Measurements from ENCODE around the gene PUSL1.

The PUSL1 gene, protein sequence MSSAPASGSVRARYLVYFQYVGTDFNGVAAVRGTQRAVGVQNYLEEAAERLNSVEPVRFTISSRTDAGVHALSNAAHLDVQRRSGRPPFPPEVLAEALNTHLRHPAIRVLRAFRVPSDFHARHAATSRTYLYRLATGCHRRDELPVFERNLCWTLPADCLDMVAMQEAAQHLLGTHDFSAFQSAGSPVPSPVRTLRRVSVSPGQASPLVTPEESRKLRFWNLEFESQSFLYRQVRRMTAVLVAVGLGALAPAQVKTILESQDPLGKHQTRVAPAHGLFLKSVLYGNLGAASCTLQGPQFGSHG

DNA sequence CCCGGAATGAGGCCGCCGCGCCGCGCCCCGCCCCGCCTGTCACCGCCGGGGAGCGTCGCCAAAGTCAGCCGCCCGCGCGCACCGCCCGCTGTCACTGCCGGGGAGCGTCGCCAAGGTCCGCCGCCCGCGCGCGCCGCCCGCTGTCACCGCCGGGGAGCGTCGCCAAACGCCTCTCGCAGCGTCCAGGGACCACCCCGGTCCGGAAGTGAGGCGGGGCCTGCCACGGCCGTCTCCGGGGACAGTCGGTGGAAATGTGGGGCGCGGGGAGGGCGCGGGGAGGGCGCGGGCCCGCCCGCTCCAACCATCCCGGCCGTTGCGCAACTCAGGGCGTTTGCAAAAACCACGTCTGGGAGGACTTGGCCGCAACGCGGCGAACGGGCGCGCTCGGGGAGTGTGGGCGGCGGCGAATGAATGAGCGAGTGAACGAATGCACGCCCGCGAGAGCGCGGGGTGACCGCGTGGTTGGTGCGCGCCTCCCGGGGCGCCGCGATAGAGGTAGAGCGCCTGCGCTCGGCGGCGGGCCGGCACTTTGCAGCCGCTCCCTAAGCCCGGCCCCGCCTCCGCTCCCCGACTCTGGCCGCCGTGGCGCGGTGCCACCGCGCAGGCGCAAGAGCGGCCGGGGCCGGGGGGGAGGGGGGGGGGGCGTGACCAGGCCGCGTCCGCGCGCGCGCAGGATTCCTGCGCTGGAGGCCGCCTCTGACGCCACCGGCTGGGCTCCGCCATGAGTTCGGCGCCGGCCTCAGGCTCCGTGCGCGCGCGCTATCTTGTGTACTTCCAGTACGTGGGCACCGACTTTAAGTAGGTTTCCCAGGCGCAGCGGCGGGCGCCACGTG lies at the start of gene PUSL1, which contains the start of gene ACAP3:
PUSL1 (plus strand) TSS at position 675 of the 833 bp plus-strand sequence; CDS start at position 722, 47 bp downstream.
ACAP3 (minus strand) TSS at position 8 of the 833 bp plus-strand sequence. CDS start 115 bp downstream, outside the sequence.
- peak; percentile 65 to 81 for DNase-seq (ENCODE audit: extremely low read depth in 1 of 2, low read depth in 1 of 2)

DNA sequence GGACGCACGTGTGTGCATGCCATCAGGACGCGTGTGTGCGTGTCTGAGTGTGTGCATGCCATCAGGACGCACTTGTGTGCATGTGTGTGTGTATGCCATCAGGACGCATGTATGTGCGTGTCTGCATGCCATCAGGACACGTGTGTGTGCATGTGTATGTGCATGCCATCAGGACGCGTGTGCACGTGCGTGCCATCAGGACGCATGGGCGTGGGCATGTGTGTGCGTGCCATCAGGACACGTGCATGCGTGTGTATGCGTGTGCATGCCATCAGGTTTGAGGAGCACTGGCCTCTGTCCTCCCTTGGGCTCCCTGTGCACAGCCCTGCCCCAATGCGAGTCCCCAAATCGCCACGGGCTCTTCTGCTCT lies 49.3 kb upstream of the PUSL1 start:
- DNase-seq (ENCODE audit: extremely low read depth in 1 of 2, low read depth in 1 of 2): no peak

DNA sequence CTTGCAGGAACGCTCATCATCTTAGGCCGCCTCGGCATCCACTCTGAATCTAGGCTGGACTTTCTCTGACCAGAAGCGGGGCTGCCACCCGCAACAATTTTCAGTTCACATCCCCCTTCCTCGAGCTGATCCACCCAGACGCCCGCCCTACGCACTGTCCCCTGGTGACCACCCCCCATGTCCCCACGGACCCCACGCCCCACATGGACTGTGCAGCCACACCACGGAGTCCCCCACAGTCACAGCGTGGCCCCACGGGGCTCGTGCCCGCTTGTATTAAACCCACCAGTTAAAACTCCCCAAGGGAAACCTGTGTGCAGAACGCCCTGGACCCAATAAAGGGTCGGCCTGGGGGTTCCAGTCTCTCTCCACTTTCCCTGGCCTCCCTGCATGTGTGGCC lies 48.9 kb upstream of the PUSL1 start:
- no peak for DNase-seq (ENCODE audit: extremely low read depth in 1 of 2, low read depth in 1 of 2)

DNA sequence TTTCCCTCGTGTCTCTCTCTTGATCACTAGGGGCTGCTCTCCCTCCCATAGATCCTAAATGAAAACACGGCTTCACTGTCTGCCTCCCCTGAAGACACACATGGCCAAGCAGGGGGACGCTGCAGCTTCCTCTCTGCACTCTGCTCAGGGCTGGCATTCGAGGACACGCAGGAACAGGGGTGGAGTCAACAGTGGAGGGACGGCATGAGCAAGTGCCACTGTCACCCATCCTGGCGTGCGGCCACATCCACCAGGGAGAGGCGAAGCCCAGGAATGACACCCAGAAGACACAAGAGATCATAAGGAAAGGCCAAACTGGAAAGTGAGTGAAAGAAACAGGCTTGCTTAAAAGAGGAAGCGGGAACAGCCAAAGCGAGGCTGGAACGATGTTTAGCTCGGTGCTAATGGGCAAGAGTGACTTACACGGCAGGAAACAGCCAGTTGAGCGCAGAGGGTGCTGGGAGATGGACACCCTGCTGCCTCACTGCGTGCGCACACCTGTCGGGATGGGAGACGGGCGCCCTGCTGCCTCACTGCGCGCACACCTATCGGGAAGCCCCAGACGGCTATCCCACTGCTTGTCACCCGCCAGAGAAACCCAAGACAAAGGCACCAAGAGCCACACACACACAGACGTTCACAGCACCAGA lies 48.3 kb upstream of the PUSL1 start:
- DNase-seq (ENCODE audit: extremely low read depth in 1 of 2, low read depth in 1 of 2): no peak

DNA sequence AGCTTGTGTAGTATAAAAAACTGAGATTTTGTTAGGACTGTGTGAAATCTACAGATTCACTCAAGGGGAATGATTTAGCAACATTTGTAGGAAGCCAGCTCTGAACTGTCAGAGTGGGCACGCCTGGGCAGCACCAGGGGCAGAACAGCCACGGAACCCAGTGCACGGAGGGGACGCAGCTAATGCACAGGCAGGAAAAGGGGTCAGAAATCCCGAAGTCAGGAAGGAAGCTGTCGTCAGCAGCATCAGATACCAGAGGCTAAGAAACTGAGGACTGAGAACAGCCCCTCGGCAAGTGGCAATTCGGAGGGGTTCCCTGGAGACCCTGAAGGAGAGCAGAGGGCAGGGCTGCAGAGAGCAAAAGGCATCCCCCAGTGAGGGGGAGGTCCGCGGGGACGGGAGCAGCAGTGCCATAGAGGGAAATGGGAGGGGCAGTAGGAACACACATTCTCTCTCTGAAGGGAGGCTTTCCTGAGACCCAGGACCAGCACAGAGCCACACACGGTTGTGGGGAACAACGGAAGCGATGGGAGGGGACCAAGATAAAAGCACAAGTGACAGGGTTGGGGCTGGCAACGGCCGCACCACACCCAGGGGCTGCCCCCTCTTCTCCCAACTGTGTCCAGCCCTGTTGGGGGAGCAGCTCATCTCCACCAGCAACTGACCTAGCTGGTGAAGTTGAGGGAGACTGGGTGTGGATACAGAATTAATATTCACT lies 47.4 kb upstream of the PUSL1 start:
- DNase-seq (ENCODE audit: extremely low read depth in 1 of 2, low read depth in 1 of 2): no peak

DNA sequence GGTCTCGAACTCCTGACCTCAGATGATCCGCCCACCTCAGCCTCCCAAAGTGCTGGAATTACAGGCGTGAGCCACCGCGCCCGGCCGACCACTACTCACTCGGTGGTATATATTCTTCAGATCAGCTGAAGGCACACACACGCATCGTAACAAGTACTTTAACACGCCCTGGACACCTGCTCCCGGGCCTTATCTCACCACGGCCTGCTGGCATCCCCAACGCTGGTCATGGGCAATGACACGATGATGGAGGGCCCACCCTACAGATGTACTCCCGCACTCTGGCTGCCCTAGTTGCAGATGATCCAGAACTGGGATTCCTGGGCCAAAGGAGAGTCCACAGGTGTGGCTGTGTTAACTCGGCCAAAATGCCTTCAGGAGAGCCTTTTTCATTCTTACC lies 46.3 kb upstream of the PUSL1 start:
- DNase-seq (ENCODE audit: extremely low read depth in 1 of 2, low read depth in 1 of 2): no peak

DNA sequence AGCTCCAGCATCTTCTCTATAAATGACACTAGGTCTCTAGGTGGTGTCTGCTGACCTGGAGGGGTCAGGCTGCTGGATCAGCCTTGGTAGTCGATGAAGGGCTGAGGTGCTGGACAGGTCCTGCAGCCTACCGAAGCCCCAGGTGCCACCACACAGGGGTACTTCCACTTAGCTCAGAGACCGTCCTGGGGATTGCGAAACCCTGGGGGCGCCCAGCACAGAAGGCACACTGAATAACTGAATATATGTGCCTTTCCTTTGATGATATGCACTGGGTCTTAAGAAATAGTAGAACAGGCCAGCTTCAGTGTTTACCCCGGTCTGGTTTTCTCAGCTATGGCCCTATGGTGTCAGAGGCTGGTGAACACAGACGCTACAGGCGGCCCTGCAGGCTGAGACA lies 45.6 kb upstream of the PUSL1 start:
- DNase-seq (ENCODE audit: extremely low read depth in 1 of 2, low read depth in 1 of 2): no peak

DNA sequence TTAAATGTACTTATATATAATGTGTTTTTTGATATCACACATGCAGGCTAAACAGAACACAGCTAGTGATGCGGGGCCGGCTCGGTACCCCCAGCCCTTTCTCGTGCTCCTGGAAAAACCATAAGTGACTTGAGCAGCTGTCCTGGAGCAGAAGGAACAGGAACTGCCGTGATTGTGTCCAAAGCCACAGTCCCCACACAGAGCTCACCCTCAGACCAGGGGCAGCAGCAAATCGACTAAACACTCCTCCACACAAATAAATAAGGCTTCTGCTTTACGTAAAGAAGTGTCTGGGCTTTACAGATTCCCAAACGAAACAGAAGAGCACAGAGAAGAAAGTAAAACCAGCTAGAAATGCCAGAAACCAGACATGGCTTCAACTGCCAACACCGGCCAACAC lies 44.4 kb upstream of the PUSL1 start:
- DNase-seq (ENCODE audit: extremely low read depth in 1 of 2, low read depth in 1 of 2): no peak

DNA sequence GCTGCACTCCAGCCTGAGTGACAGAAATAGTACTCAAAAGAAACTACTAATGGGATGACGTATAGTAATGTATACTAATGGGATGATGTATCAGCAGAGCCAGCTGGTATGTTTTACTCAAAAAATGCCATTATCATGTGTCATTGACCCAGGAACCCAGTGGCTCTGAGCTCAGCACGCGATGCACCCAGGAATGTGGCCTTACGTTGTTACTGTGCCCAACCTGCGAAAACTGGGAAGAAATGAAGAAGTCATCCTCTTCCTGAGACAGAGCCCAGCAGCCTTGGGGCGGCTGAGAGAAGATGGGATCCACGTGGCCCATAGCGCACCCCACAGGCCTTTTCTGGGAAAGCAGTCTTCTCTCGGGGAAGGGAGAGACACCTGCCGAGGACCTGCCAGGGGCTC lies 43.5 kb upstream of the PUSL1 start:
- no peak for DNase-seq (ENCODE audit: extremely low read depth in 1 of 2, low read depth in 1 of 2)

DNA sequence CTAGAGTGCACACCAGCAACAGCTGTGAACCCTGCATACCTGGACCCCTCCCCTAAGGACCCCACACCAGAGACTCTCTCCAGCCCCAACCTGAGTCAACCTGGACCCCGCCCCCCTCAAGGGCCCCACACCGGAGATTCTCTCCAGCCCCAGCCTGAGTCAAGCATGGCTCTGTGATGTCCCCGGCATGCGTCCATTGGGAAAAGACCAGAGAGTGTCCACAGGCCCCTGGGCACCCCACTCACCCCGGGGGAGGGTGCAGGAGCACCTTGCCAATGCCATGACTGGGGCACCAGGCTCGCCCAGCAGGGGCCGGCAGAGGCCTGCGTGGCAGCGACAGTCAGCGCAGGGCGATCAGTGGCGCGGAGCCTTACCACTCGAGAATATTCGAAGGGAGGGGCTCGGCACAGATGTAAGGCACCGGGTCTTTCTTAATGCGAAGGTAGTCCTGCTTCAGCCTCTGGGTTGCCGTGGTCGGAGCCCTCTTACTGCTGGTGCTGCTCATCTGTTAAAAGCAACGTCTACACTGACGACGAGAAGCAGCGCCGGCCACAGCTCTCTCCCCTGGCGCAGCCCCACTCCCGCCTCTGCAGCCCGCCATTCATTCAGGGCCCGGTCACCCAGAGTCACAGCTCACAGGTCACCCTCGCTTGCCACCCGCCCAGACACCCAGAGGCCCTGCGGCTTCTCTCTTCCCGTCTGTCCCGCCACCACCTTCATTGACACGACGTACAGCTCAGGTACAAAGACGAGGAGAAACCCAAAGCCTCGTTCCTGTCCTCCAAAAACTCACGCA lies 40.7 kb upstream of the PUSL1 start:
- DNase-seq (ENCODE audit: extremely low read depth in 1 of 2, low read depth in 1 of 2): no peak

DNA sequence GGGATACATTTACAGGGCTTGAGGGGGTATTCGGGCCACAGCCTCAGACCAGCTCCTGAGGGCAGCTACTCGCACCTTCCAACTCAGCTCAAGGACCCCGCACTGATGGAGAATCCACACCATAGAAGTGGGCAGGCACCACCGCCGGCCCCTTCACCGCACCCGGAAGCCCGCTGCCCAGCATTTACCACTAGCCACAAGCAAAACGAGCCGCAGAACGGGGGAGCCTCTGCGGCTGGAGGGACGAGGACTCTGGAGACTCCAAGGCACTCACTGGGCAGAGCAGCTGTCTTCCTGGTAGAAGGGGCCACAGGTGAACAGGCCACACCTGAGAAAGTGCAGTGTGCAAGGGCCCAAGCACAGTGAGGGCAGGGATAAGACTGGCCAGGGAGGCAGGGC lies 40.1 kb upstream of the PUSL1 start:
- DNase-seq (ENCODE audit: extremely low read depth in 1 of 2, low read depth in 1 of 2): no peak

DNA sequence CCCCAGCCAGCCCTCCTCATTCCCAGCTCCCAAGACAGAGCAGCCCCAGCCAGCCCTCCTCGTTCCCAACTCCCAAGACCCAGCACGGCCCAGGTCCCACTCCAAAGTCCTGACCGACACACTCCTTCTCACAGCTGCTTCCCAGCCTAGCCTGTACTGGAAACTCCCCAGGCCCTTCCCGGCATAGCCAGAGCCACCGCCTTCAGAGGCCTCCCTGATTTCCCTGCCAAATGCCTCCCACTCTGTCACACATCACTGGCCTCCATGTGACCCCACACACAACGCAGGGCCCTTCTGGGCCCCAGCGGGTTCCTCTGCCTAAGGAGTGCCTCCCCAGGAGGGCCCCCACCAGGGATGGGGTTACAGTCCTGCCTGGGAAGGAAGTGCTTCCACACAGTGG lies 37.6 kb upstream of the PUSL1 start:
- DNase-seq (ENCODE audit: extremely low read depth in 1 of 2, low read depth in 1 of 2): no peak

DNA sequence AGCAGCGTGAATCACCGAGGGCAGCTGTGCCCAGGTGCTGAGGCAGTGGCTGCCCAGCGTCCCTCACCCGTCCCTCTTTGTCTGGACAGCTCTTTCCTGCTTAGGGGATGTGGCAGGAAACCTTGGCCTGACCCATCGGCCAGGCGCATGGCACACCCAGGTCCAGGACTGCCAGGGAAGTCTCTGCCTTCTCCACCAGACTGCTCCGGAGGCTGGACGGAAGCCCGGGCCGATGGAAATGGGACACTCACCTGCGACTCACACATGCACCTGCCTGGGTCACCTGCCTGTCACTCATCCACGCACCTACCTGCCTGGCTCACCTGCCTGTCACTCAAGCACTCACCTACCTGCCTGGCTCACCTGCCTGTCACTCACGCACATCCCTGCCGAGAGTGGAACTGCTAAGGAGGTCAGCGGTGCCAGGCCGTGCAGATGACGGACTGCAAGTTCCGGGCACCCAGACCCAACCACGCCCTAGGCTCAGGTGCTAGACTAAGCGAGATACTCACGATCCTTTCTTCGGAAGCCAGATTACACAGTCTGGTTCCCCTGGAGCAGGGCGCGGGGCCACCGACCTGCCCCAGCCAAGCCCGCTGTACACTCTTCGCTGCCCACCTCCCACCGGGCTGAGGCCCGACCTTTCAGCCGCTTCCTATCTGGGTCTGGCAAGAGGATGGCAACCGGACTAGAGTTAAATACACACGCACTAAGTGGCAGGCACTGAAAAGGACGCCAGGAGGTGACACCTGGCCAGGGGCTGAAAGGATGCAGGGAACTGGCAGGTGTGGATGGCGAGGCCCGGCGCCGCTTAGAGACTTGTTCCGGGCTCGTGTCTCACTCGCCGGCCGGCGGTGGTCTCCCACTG lies 35.8 kb upstream of the PUSL1 start:
- DNase-seq (ENCODE audit: extremely low read depth in 1 of 2, low read depth in 1 of 2): no peak

DNA sequence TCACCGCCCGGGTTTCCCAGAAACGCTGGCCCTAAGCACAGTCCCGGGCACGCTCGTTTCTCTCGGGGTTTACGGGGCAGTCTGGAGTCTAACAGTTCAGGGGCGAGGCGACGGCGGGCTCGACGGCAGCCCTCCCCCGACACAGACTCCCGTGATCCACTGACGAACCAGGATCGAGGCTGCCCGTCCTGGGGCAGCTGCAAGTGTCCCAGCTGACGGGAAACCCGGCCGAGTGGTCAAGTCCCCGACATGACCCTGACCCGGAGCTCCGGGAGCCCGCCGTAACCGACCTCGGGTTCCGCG lies 35.2 kb upstream of the PUSL1 start:
- no peak for DNase-seq (ENCODE audit: extremely low read depth in 1 of 2, low read depth in 1 of 2)

DNA sequence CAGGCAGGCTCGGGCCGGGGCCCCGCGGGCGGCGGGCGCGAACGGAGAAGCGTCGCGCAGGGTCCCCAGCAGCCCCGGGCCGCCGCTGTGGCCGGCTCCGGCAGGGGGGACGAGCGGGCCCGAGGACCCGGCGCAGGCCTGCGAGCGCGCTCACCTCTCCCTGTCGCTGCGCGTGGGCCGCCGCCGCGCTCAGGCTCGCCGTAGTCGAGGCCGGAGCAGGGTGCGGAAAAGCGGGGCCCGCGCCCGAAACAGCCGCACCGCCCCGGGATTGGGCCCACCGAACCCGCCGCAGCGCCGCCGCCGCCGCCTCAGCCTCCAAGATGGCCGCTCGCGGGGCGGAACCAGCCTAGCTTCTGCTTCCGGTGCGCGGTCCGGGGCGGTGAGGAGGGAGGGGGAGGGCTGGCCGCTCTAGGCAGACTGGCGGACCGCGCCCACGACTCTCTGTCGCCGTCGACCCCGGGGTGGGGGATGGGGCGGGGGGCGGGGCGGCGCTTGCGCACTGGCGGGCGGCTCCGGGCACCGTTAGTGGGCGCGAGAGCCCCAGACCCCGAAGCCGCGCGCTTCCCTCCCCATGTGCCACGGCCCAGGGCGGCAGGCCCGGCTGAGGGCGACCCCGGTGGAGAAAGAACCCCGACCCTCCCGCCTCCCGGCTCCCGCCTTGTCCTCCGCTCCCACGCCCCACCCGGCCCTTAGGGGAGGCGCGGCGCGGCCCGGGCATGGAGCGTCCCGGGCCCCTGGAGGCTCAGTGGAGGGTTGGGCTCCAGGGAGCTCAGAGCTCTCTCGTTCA lies 34.7 kb upstream of the PUSL1 start, which contains the start of gene UBE2J2:
UBE2J2 (minus strand) TSS at position 343 of the 787 bp plus-strand sequence. CDS start 5,862 bp downstream, outside the sequence.
- DNase-seq (ENCODE audit: extremely low read depth in 1 of 2, low read depth in 1 of 2): peak; percentile 82 to 89

DNA sequence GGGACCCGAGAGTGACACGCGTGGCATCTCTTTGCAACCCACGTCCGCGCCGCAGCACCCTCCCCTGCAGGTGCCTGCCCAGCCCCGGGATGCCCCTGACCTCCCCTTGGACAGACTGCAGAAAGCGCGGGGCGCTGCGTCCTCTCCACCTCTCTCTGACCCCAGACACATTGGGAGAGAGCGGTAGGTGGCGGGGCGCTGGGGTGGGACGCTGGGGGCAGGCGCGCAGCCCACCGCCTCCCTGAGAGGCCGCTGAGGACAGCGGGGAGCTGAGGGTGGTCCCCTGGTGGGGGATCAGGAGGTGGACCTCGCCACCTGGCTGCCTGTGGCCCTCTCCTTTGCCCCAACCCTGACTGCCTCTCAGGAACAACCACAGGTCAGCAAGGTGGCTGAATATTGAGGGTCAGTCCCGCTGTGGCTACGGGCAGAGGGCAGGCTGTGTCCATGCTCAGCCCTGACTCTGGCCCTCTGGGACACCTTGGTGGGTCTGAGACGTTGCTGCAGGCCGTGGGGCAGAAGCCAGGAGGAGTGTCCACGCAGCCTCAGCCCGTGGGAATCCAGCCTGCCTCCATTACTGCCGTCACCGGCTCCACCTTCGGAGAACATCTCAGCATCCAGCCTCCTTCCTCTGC lies 34.0 kb upstream of the PUSL1 start:
- no peak for DNase-seq (ENCODE audit: extremely low read depth in 1 of 2, low read depth in 1 of 2)

DNA sequence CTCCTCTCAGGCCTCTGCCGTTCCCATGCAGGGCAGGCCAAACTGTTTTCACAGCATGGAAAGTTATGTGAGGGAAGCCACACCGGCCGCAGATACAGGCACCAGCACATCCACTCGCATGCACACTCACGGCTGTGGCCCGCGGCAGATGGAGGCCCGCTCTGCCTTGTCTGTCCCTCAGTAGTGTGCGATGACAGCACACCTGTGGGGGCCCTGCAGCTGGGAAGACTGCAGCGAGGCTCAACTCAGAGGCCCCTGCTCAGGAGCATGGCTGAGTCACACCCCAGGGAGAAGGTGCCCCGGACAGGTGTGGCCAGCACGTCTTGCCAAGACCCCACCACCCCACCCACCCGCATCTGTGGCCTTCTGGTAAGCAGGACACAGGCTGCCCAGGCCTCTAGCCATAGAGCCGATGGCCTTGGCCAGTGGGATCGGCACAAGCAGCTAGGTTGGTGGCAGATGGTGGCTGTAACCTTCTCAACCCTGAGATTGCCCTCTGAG lies 33.4 kb upstream of the PUSL1 start:
- no peak for DNase-seq (ENCODE audit: extremely low read depth in 1 of 2, low read depth in 1 of 2)

DNA sequence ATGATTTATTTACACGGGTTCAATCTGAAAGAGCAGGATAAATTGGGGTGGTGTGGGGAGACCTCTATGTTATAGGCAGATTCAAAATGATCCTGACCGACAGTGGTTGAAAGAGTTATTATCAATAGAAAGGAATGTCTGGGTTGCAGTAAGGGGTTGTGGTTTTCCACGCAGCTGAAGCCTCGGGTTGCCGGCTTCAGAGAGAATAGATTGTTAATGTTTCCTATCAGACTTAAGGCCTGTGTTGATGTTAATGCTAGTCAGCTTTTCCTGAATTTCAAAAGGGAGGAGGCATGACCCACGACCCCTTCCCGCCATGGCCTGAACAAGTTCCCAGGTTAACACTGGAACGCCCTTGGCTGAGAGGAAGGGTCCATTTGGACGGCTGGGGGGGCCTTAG lies 32.6 kb upstream of the PUSL1 start:
- no peak for DNase-seq (ENCODE audit: extremely low read depth in 1 of 2, low read depth in 1 of 2)

All from activated CD8-positive, alpha-beta memory T cell treated with anti-CD3 and anti-CD28 coated beads for 1 hour (primary cell).